Measurements from ENCODE around the gene ACSL1. TPM values are rescaled to one million over a fixed set of nuclear protein-coding genes. Genes with fewer than 3 reads are reported as not detected.

The ACSL1 gene
- total and polyA plus RNA-seq, 9 donors, result 12.0 to 47.9 (median 19.8) TPM

GRCh38 chr4:184826691-184827270, 1.0 kb upstream of the ACSL1 start:
- Histone ChIP-seq H3K4me3 (peak overlapping the region; percentile 54), H3K27ac (no peak overlapping the region), H3K4me1 (ENCODE audit: insufficient read depth) (peaks cover 3% of the 10 kb centered on the region), H3K36me3 (no peaks in the 10 kb centered on the region), H3K9me3 (no peaks in the 10 kb centered on the region), H3K27me3 (no peaks in the 10 kb centered on the region)
- DNase-seq, result peak in 1 of 5 donors; percentile 22
- WGBS, 3 donors, result 56% methylated on average over 15 of the region's 15 CpGs
- no peak for TF ChIP-seq CTCF (IDR thresholded peaks at IDR 0.05)
- no peak for TF ChIP-seq EP300 (IDR thresholded peaks at IDR 0.05)
- TF ChIP-seq POLR2A (IDR thresholded peaks at IDR 0.05), result no peak
- intact Hi-C loops (cut with DNase I), result loop anchor here in 1 of 4 donors (5.0 kb wide), 1 partner anchor 79 kb away; no protein-coding TSS in a partner anchor

GRCh38 chr4:184825141-184825895, 450 bp downstream of the ACSL1 start:
- no peaks in the 10 kb centered on the region for H3K36me3 ChIP-seq
- H3K27me3 ChIP-seq, result no peaks in the 10 kb centered on the region
- intact Hi-C loops (cut with DNase I), result loop anchor here in 1 of 4 donors (5.0 kb wide), 1 partner anchor 78 kb away; no protein-coding TSS in a partner anchor

GRCh38 chr4:184824776-184825084, 1.0 kb downstream of the ACSL1 start:
- WGBS, 3 donors, result 20 to 28% (median 25%) methylated on average over 6 of the region's 6 CpGs
- Histone ChIP-seq H3K27ac (no peak overlapping the region), H3K4me1 (ENCODE audit: insufficient read depth) (peaks cover 3% of the 10 kb centered on the region), H3K4me3 (peak overlapping the region; percentile 54), H3K27me3 (no peaks in the 10 kb centered on the region), H3K36me3 (no peaks in the 10 kb centered on the region), H3K9me3 (no peaks in the 10 kb centered on the region)
- intact Hi-C loops (cut with DNase I), result loop anchor here in 1 of 4 donors (5.0 kb wide), 1 partner anchor 77 kb away; no protein-coding TSS in a partner anchor
- no peak for DNase-seq
- TF ChIP-seq POLR2A (IDR thresholded peaks at IDR 0.05), result no peak
- no peak for TF ChIP-seq EP300 (IDR thresholded peaks at IDR 0.05)
- no peak for TF ChIP-seq CTCF (IDR thresholded peaks at IDR 0.05)

More at GRCh38 chr4:184825141-184825895, 450 bp downstream of the ACSL1 start:
- DNase-seq, result peak; percentile 20 to 66 (median 41)
- Histone ChIP-seq H3K27ac (no peak overlapping the region), H3K4me1 (ENCODE audit: insufficient read depth) (peaks cover 3% of the 10 kb centered on the region), H3K4me3 (peak overlapping the region; percentile 54), H3K9me3 (no peaks in the 10 kb centered on the region)
- TF ChIP-seq EP300 (IDR thresholded peaks at IDR 0.05) (no peak), CTCF (IDR thresholded peaks at IDR 0.05) (peak in 1 of 3 donors; percentile 15), POLR2A (IDR thresholded peaks at IDR 0.05) (no peak)
- 1 to 19% (median 2%) methylated on average over 10 to 92 of the region's 92 CpGs for WGBS, 3 donors

GRCh38 chr4:184824081-184824775, 1.5 kb downstream of the ACSL1 start:
- no peak for DNase-seq
- intact Hi-C loops (cut with DNase I), result no loop called here
- Histone ChIP-seq H3K4me1 (ENCODE audit: insufficient read depth) (peaks cover 3% of the 10 kb centered on the region), H3K4me3 (peak overlapping the region; percentile 54), H3K9me3 (no peaks in the 10 kb centered on the region), H3K27ac (no peak overlapping the region), H3K36me3 (no peaks in the 10 kb centered on the region), H3K27me3 (no peaks in the 10 kb centered on the region)
- WGBS, 3 donors, result 91 to 96% (median 93%) methylated on average over 13 of the region's 13 CpGs
- TF ChIP-seq EP300 (IDR thresholded peaks at IDR 0.05) (no peak), POLR2A (IDR thresholded peaks at IDR 0.05) (no peak), CTCF (IDR thresholded peaks at IDR 0.05) (no peak)

All from ovary (tissue), 9 donors.